HG03342 (cell line): ENCODE measurements around the gene SH2D3C.

Experiments
- ATAC-seq: cut with Tn5 transposase; IDR thresholded peaks from one replicate; pipeline ENCODE4 v1.9.1; 2021; ENCODE audit warnings: mild to moderate bottlenecking, moderate library complexity; ENCODE audit not compliant: unreplicated experiment

The SH2D3C gene

GRCh38 chr9:127722055-127722745 lies 56.3 kb downstream of the SH2D3C start:
- no peak for ATAC-seq

GRCh38 chr9:127721391-127721821 lies 57.1 kb downstream of the SH2D3C start:
- ATAC-seq = no peak

- ATAC-seq = no peak
Measured at GRCh38 chr9:127720865-127721227, 57.6 kb downstream of the SH2D3C start.

GRCh38 chr9:127720031-127720864 lies 58.2 kb downstream of the SH2D3C start:
- ATAC-seq = no peak

- no peak for ATAC-seq
Measured at GRCh38 chr9:127717766-127718165, 60.7 kb downstream of the SH2D3C start.

GRCh38 chr9:127716412-127716811 lies 62.1 kb downstream of the SH2D3C start:
- ATAC-seq = no peak

- peak; percentile 90 for ATAC-seq
Measured at GRCh38 chr9:127715470-127716337, 62.8 kb downstream of the SH2D3C start, which contains the start of the genes PTRH1 and TTC16. Gene PTRH1 (minus strand): TSS chr9:127715663. CDS start chr9:127715639, 24 bp downstream. Gene TTC16 (plus strand): TSS chr9:127716079. CDS start chr9:127716146, 67 bp downstream.

- no peak for ATAC-seq
Measured at GRCh38 chr9:127714951-127715469, 63.5 kb downstream of the SH2D3C start.

GRCh38 chr9:127714020-127714750 lies 64.3 kb downstream of the SH2D3C start:
- no peak for ATAC-seq

GRCh38 chr9:127712867-127713266 lies 65.6 kb downstream of the SH2D3C start:
- ATAC-seq = no peak

- no peak for ATAC-seq
Measured at GRCh38 chr9:127712371-127712770, 66.1 kb downstream of the SH2D3C start.

- no peak for ATAC-seq
Measured at GRCh38 chr9:127711831-127712274, 66.6 kb downstream of the SH2D3C start.

GRCh38 chr9:127711226-127711701 lies 67.2 kb downstream of the SH2D3C start:
- no peak for ATAC-seq

- no peak for ATAC-seq
Measured at GRCh38 chr9:127710204-127710783, 68.2 kb downstream of the SH2D3C start.

GRCh38 chr9:127708952-127709587 lies 69.4 kb downstream of the SH2D3C start:
- ATAC-seq = no peak

GRCh38 chr9:127707766-127708165 lies 70.7 kb downstream of the SH2D3C start:
- ATAC-seq = no peak

- no peak for ATAC-seq
Measured at GRCh38 chr9:127706836-127707241, 71.6 kb downstream of the SH2D3C start, which contains the start of gene CFAP157. Gene CFAP157 (plus strand): TSS chr9:127706988. CDS start chr9:127707032, 44 bp downstream.

GRCh38 chr9:127705577-127706379 lies 72.7 kb downstream of the SH2D3C start:
- ATAC-seq = no peak
